DMS114 treated with DMSO at 0.1 percent for 48 hours (cell line): ENCODE data around the gene SLC2A10.

Source experiments
- DNase-seq: peaks from one replicate; lab custom pipeline; 2025; ENCODE audit not compliant: unreplicated experiment; lab: John Stamatoyannopoulos, UW

The SLC2A10 gene

GRCh38 chr20:46701986-46702385, 7.5 kb upstream of the SLC2A10 start:
- no peak for DNase-seq

DNA sequence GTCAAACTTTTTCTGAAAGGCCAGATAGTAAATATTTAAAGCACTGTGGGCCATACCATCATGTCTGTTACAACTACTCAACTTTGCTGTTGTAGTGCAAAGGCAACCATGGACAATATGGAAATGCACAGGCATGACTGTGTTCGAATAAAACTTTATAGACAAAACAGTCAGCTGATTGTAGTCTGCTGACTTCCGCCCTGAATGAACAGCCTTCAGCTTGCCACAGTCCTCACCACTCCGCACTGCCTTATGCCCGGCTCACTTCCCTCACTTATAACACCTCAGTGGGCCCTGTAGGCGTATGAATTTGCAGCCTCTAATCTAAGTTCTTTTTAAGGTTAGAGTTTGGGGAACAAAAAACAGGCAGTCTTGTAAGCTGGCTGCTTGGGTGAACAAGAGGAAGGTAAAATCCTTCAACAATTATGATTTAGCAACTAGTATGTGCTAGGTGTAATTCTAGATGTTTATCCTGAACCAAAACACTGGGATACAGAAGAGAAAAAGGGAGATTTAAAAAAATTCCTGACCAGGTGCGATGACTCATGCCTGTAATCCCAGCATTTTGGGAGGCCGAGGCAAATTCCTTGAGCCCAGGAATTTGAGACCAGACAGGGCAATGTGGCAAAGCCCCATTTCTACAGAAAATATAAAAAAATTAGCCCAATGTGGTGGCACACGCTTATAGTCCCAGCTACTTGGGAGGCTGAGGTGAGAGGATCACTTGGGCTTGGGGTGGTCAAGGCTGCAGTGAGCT, 6.8 kb upstream of the SLC2A10 start:
- DNase-seq = no peak

DNA sequence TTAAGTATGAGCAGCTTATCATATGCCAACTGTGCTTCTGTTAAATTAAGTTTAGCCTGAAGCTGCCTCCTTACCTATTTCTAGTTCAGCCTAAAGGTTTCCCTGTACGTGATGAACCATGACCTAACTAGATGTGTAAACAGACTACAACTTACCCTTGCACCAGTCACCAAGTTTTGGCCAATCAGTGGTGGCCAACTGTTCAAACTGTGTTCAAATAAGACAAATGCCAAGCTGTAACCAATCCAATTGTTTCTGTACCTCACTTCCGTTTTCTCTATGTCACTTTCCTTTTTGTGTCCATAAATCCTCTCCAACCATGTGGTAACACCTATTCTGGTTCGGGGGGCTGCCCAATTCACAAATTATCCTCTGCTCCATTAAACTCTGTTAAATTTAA, 6.0 kb upstream of the SLC2A10 start:
- no peak for DNase-seq

GRCh38 chr20:46704714-46705377, 4.6 kb upstream of the SLC2A10 start:
- DNase-seq = no peak

DNA sequence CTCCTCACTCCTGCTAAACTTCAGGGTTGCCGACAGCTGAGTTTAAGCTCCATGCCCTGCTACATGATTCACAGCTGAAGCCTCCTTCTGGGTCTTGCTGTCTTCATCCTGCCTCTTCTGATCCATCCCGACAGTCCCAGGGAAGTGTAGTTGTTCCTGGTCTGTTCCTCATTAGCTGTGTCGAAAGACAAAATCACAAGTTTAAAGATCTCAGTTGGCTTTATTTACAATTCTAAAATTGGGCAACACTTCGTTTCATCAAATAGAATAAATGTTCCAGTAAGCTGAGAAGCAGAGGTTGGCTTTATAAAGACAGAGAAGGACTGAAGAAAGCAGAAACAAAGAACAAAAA, 4.1 kb upstream of the SLC2A10 start:
- no peak for DNase-seq

DNA sequence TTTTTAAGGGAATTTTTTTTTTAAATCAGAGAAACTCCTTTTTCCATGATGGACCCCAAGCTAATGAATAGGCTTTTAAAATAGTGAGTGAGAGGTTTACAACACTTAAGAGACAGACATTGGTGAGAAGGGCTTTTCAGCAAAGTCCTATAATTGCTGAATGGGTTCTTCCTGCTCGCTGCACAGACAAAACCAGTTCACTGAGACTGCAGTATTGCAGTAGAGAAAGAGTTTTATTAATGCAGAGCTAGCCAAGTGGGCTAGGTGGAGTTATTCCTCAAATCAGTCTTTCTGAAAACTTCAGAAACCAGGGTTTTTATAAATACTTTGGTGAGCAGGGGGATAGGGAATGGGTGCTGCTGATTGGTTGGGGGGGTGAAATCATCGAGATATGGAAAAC, 3.2 kb upstream of the SLC2A10 start:
- no peak for DNase-seq

DNA sequence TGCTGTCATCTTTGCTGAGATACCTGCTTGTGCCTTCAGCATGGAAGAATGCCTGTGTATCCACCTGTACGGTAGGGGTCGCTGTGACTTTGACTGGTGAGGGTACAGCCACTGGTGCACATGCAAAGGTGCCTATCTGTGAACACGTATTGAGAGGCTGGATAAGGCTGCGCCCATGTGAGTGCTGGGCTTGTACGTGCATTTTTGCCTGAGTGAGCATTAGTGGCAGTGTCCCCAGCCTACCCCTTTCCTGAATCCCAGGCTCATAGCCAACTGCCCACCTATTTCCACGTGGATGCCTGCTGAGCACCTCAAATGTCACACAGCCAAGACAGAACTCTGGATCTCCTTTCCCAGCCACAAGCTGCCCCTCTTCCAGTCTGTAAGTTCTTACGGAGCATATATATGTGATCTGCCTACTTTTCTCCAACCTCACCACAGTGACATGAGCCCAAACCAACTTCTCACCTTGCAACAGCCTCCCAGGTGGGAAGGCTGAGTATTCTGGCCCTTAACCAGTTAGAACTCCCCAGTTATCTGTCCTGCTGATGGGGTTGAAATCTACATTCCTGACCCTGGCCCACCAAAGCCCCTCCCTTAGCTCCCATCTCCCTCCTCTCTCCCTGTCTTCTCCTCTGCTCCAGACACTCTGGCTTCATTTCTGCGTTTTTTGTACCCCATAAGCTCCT, 1.1 kb upstream of the SLC2A10 start:
- DNase-seq = no peak

- DNase-seq = no peak
Observed at GRCh38 chr20:46709055-46709458, 392 bp upstream of the SLC2A10 start.

DNA sequence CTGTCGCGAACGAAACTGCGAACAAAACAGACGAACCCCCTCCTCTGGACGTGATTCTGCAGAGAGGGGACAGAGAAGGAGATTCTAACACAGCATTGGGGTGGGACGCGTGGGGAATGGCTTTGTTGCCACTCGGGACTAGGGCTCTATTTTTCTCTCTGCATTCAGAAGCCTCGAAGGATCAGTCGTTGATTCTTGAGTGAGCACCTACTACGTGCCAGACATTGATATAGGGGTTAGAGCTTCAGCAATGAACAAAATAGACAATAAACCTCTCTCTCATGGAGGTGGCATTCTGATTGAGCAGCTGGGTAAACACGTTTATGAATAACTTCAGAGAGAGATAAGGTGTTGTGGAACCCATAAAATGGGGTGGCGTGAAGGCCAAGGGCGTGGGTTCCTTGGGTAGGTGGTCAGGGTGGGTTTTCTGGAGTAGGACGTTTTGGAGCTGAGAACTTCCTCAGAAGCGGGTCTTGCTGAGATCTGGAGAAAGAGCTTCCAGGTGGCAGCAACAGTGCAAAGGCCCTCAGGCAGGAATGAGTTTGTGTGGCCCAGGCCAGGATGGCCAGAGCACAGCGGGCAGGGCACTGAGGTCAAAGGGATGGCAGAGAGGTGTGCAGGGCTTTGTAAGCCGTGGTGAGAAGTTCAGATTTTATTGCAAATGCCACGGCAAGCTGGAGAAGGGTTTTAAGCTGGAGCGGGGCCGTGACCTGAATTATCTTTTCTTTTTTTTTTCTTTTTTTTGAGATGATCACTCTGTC, 884 bp downstream of the SLC2A10 start:
- DNase-seq = no peak

GRCh38 chr20:46712056-46712636, 2.7 kb downstream of the SLC2A10 start:
- no peak for DNase-seq

DNA sequence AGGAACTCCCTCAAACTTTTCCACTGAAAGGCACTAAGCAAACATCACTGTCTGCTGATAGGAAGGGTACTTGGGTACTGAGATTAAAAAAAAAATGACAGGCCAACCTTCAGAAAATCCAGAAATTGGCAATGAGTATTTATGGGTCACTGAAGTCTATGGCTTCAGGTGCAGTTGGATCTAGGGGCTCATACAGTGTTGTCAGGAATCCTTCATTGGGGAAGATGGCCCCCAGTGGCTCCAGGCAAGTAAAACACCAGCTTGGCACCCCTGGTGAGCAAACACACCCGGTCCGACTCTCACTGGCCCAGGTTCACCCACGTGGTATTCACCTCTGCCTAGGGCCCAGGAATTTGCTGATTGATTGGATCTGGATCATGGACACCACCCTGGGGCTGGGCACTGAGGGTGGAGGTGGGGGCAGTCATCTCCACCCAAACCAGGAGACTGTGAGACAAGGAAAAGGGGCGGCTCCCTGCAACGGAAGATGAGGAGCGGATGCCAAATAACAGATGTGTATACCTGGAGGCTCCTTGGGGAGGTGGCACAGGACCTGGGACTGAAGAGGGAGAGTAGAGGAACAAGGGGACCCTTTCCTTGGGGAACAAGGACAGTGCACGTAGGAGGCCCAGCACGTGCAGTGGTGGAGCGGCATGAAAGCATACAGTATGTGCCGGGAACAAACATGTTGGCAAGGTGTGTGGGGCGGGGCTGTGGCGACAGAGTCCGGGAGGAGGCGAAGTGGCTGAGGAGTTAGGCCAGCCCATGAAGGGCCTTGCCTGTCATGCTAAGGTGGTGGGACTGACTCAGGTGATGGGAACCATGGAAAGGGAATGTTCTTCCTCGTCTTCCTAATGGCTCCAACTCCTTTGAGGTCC, 4.7 kb downstream of the SLC2A10 start:
- no peak for DNase-seq

- DNase-seq = no peak
Observed at GRCh38 chr20:46715292-46715756, 5.9 kb downstream of the SLC2A10 start.

DNA sequence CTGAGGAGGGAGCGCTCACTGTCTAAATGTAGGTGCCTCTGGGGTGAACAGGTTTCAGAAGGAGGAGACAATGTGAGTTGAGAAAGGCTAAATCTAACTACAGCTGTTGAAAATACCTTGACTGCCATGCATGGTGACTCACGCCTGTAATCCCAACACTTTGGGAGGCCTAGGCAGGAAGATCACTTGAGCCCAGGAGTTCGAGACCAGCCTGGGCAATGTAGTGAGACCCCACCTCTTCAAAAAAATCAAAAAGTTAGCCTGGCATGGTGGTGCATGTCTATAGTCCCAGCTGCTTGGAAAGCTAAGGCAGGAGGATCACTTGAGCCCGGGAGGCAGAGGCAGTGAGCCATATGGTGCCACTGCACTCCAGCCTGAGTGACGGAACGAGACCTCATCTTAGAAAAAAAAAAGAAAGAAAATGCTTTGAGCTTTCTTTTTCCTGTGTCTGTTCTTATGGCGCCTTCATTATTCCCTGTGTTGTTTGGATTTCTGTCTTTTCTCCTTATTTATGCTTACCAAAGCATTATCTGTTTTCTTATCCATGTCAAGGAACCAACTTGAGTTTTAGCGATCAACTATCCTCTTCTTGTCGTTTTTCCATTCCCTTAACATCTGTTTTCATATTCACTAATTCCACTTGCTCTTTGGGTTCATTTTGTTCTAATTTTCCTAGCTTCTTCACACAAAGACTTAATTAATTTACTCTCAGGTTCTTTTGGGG, 8.5 kb downstream of the SLC2A10 start:
- no peak for DNase-seq

- DNase-seq = no peak
Observed at GRCh38 chr20:46720019-46720418, 10.6 kb downstream of the SLC2A10 start.

GRCh38 chr20:46720776-46721425, 11.5 kb downstream of the SLC2A10 start:
- DNase-seq = no peak

DNA sequence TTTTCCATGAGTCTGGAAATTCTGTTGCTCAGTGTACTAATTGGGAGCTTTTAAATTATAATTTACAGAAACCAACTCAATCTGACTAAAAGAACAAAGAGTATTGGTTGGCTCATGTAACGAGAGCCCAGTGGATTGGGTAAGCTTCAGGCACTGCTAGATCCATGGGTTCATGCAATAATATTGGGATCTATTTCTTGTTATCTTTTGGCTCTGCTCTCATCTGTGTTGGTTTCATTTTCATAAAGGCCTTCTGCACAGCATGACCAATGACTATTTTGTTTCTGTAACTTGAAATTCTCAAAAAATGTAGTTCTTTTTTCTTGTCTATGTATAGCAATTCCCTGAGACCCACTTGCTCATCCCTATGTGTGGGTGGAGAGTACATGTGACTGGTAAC, 12.0 kb downstream of the SLC2A10 start:
- no peak for DNase-seq

DNA sequence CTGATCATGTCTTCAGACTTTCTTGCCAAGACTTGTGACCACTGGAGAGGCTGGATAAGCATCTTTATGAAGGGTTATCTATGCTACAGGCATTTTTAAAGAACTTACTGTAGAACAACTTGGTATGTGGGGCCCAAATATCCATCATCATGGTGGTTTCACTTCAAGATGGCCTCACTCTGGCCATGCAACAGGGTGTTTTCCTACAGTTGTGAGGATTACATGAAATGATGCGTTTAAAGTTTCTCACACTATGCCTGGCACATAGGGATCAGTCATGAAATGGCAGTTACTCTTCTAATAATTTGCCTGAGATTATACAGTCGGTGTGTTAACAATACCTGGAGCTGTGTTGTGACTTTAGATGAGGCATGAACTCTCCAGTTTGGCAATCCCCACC, 13.0 kb downstream of the SLC2A10 start:
- DNase-seq = no peak

DNA sequence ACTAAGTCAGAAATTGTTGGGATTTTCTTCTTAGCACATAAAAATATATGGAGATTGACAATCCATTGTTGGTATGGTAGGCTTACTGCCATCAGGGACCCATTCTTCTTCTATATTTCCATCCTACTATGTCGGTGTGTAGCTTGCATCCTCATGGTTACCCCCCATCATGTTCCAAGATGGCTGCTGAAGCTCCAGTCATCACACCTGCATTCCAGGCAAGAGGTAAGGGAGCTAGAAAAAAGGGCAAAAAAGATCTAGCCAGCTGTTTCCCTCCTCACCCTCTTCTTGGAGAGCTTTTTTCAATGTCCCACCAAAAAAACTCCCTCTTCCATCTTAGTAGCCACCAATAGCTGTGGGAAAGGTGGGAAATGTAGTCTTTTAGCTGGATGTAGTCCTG, 13.6 kb downstream of the SLC2A10 start:
- DNase-seq = no peak
